Keratinocyte (primary cell): ENCODE results near the gene DTYMK. TPM values are rescaled to one million over a fixed set of nuclear protein-coding genes. Genes with fewer than 3 reads are reported as not detected.

Experiments used
- DNase-seq: peaks from one replicate; pipeline ENCODE4 v3.0.0-alpha.2; 2011; ENCODE audit warnings: low read depth, missing footprints, low spot score
- FAIRE-seq: peaks from 2 replicates; lab custom pipeline; 2011; peaks lifted over from hg19 to GRCh38; lab: Jason Lieb, UNC
- H2AFZ ChIP-seq: 2 replicates; pipeline ENCODE4 v1.6.0; 2012; ENCODE audit warnings: low read length, control low read depth, inconsistent platforms; ENCODE audit not compliant: control insufficient read depth
- H3K27ac ChIP-seq: 2 replicates; pipeline ENCODE4 v1.5.1; 2011; ENCODE audit warnings: low read length; ENCODE audit not compliant: control insufficient read depth, insufficient read depth
- H3K27me3 ChIP-seq: 3 replicates; pipeline ENCODE4 v1.6.0; 2011; ENCODE audit warnings: low read length; ENCODE audit not compliant: control insufficient read depth, insufficient read depth; ENCODE audit errors: extremely low read depth
- H3K36me3 ChIP-seq, 2 experiments: 2 replicates in 1 of 2; 3 replicates in 1 of 2; pipeline ENCODE4 v1.5.1; 2011; ENCODE audit warnings: low read length in 2 of 2, mild to moderate bottlenecking in 1 of 2; ENCODE audit not compliant: control insufficient read depth in 2 of 2, insufficient read depth in 2 of 2; ENCODE audit errors: extremely low read depth in 1 of 2
- H3K4me1 ChIP-seq: 3 replicates; pipeline ENCODE4 v1.5.1; 2011; ENCODE audit warnings: low read length; ENCODE audit not compliant: control insufficient read depth, insufficient read depth; ENCODE audit errors: extremely low read depth
- H3K4me2 ChIP-seq: 3 replicates; pipeline ENCODE4 v1.6.0; 2011; ENCODE audit warnings: low read depth, low read length; ENCODE audit not compliant: control insufficient read depth, insufficient read depth; ENCODE audit errors: extremely low read depth
- H3K4me3 ChIP-seq, 3 experiments: fragments of 200-600 bp in 1 of 3; sonication (generic) in 1 of 3; 2 replicates in 2 of 3; 3 replicates in 1 of 3; pipeline ENCODE4 v1.5.1; 2011 to 2016; ENCODE audit warnings: low read length in 3 of 3, mild to moderate bottlenecking in 3 of 3, control low read depth in 2 of 3, inconsistent platforms in 1 of 3, low read depth in 1 of 3, mixed read lengths in 1 of 3, mixed run types in 1 of 3, moderate library complexity in 1 of 3; ENCODE audit not compliant: control insufficient read depth in 2 of 3, insufficient read depth in 2 of 3; ENCODE audit errors: extremely low read depth in 1 of 3
- H3K79me2 ChIP-seq: 2 replicates; pipeline ENCODE4 v1.6.0; 2012; ENCODE audit warnings: low read length; ENCODE audit not compliant: control insufficient read depth, insufficient read depth
- H3K9ac ChIP-seq: 3 replicates; pipeline ENCODE4 v1.6.0; 2011; ENCODE audit warnings: low read length; ENCODE audit not compliant: control insufficient read depth, insufficient read depth; ENCODE audit errors: extremely low read depth
- H3K9me1 ChIP-seq: 3 replicates; pipeline ENCODE4 v1.6.0; 2011; ENCODE audit warnings: low read length; ENCODE audit not compliant: control insufficient read depth, insufficient read depth; ENCODE audit errors: extremely low read depth
- H3K9me3 ChIP-seq: 2 replicates; pipeline ENCODE4 v1.5.1; 2012; ENCODE audit warnings: low read depth, low read length; ENCODE audit not compliant: control insufficient read depth
- H4K20me1 ChIP-seq: 3 replicates; pipeline ENCODE4 v1.6.0; 2011; ENCODE audit warnings: low read length; ENCODE audit not compliant: control insufficient read depth, insufficient read depth; ENCODE audit errors: extremely low read depth
- CTCF ChIP-seq, 3 experiments: IDR thresholded peaks in 1 of 3; conservative IDR thresholded peaks in 1 of 3; optimal IDR thresholded peaks in 1 of 3; 2 replicates in 2 of 3; 3 replicates in 1 of 3; pipeline versions ENCODE3 to v1.5.1; 2011; ENCODE audit warnings: low read length in 3 of 3, mild to moderate bottlenecking in 3 of 3, moderate library complexity in 2 of 3, control low read depth in 1 of 3, inconsistent platforms in 1 of 3; ENCODE audit not compliant: insufficient read depth in 2 of 3; ENCODE audit errors: extremely low read depth in 1 of 3
- EZH2 ChIP-seq: IDR thresholded peaks from one replicate; pipeline ENCODE4 v1.6.1; 2012; ENCODE audit warnings: inconsistent platforms, mild to moderate bottlenecking, low read length, moderate library complexity
- dilution Hi-C: fragments of 300-500 bp; cut with MboI; formaldehyde crosslinking; loops from one replicate; pipeline ENCODE4 v1.7.0; 2020; ENCODE audit warnings: low sequenced_read_pairs; ENCODE audit not compliant: extremely low pct_ligation_motif_present
- polyA plus RNA-seq, 5 experiments: library from polyadenylated mRNA; depleted of rRNA in 3 of 5; stranded (reverse) in 3 of 5; stranded (forward) in 1 of 5; unstranded in 1 of 5; fragments of >200 nt; gene quantifications; 1 replicate in 1 of 5; 2 replicates in 3 of 5; 3 replicates in 1 of 5; pipeline versions ENCODE4 v1.2.1 to v1.2.3, GENCODE V29; 2011 to 2012; ENCODE audit warnings: missing spikeins in 2 of 5, low read depth in 1 of 5, low replicate concordance in 1 of 5

Gene DTYMK
- polyA plus RNA-seq, 1 donor (not counting 4 experiments of a cell fraction or from before 2014, with no cell fraction given): 31.6 TPM

- no peaks in the 10 kb centered on the region for H3K9me3 ChIP-seq
- peak overlapping the region; percentile 96 for H3K9ac ChIP-seq
- H3K36me3 ChIP-seq: peaks cover 15 to 32% of the 10 kb centered on the region in 2 experiments
- no peak for DNase-seq
- peaks cover 89% of the 10 kb centered on the region for H3K79me2 ChIP-seq
- H3K9me1 ChIP-seq: no peaks in the 10 kb centered on the region
- no peak for FAIRE-seq
- H3K27ac ChIP-seq: peak overlapping the region; percentile 82
- TF ChIP-seq EZH2: no peak
- TF ChIP-seq CTCF (optimal IDR thresholded peaks at IDR 0.05 in 1 of 3, IDR thresholded peaks at IDR 0.05 in 1 of 3, conservative IDR thresholded peaks at IDR 0.05 in 1 of 3; ENCODE audit: extremely low read depth in 1 of 3, insufficient read depth in 2 of 3, low read length in 3 of 3): no peak
- peak overlapping the region; percentile 86 for H3K4me2 ChIP-seq
- no peaks in the 10 kb centered on the region for H3K27me3 ChIP-seq
- peaks cover 9% of the 10 kb centered on the region for H3K4me1 ChIP-seq
- peak overlapping the region; percentile 63 for H2AFZ ChIP-seq
- dilution Hi-C loops: no loop called here
- H4K20me1 ChIP-seq: no peaks in the 10 kb centered on the region
- peak overlapping the region; percentile 91 to 96 (median 94) for H3K4me3 ChIP-seq
Measured at GRCh38 chr2:241635756-241636155, 50.9 kb downstream of the DTYMK start.

DNA sequence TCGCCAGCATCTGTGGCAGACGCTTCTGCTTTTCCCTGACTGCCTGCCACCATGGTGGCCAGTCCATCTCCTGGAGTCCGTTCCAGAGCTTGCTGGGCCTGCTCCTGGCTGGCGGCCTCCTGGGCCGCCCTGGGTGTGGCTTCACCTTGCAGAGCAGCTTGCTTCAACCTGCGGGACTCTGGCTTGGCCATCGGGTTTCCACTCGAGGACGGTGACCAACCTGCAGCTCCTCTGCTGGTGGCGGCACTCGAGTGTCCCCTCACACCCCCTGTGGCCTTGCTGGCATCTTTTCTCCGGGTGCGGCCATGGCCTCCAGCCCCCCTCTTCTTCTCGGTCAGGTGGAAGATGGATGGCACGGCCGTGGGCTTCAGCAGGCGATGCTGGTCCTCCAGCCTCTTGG lies 53.1 kb downstream of the DTYMK start:
- peaks cover 6% of the 10 kb centered on the region for H3K4me1 ChIP-seq
- H3K9me1 ChIP-seq: no peaks in the 10 kb centered on the region
- H3K27me3 ChIP-seq: no peaks in the 10 kb centered on the region
- no peak overlapping the region for H3K4me2 ChIP-seq
- dilution Hi-C loops: no loop called here
- FAIRE-seq (no peak), DNase-seq (no peak)
- H3K36me3 ChIP-seq: peaks cover 17 to 34% of the 10 kb centered on the region in 2 experiments
- H4K20me1 ChIP-seq: no peaks in the 10 kb centered on the region
- no peak overlapping the region for H2AFZ ChIP-seq
- TF ChIP-seq CTCF (optimal IDR thresholded peaks at IDR 0.05 in 1 of 3, IDR thresholded peaks at IDR 0.05 in 1 of 3, conservative IDR thresholded peaks at IDR 0.05 in 1 of 3; ENCODE audit: extremely low read depth in 1 of 3, insufficient read depth in 2 of 3, low read length in 3 of 3) (no peak), EZH2 (no peak)
- H3K4me3 ChIP-seq: no peak overlapping the region
- H3K9me3 ChIP-seq: no peaks in the 10 kb centered on the region
- H3K9ac ChIP-seq: no peak overlapping the region
- no peak overlapping the region for H3K27ac ChIP-seq
- H3K79me2 ChIP-seq: peaks cover 86% of the 10 kb centered on the region
